Tibial nerve (tissue), 3 donors: ENCODE results near the gene LYRM4.

Experiments used
- CTCF ChIP-seq, 5 experiments: fragments of 200-600 bp in 3 of 5; fragments of 450-650 bp in 2 of 5; sonication (generic) in 3 of 5; IDR thresholded peaks; one replicate each; pipeline ENCODE4 v1.5.1; 2016 to 2019; ENCODE audit warnings: antibody characterized with exemption in 5 of 5, mild to moderate bottlenecking in 3 of 5, moderate library complexity in 2 of 5
- POLR2A ChIP-seq, 2 donors: fragments of 450-650 bp; IDR thresholded peaks; one replicate each; pipeline ENCODE4 v1.6.1; 2017; ENCODE audit warnings: antibody characterized with exemption in 2 of 2, mild to moderate bottlenecking in 2 of 2, moderate library complexity in 2 of 2

DNA sequence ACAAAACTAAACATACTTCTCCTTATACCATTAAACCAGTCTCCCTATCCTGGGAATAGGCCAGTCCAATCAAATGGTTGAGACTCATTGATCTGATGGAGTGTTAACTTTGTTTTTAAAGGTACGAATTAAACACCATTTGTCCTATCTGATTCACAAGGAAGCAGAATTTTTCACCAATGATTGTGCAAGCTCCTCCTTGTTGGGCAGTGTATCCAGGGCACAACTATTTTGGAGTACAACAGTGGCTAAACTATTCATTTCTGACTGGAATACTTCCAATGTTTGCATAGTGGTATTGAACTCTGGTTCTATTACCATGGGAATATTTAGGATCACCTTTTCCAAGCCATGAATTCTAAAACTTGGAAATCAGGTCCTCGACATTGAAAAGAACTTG, 181.1 kb downstream of the LYRM4 start:
- TF ChIP-seq CTCF (IDR thresholded peaks at IDR 0.05) (no peak), POLR2A (IDR thresholded peaks at IDR 0.05) (no peak)
